K562 (cell line): Measurements from ENCODE around the gene MTO1. TPM values are rescaled to one million over a fixed set of nuclear protein-coding genes. Genes with fewer than 3 reads are reported as not detected.

Source experiments
- EGR1 ChIP-seq: fragments of 450-650 bp; conservative IDR thresholded peaks from 2 replicates; pipeline ENCODE4 v1.6.1; 2017; ENCODE audit warnings: mild to moderate bottlenecking
- ETV1 ChIP-seq: fragments of 450-650 bp; conservative IDR thresholded peaks from 2 replicates; pipeline ENCODE4 v1.6.1; 2016; ENCODE audit warnings: missing genetic modification characterization, control low read depth, low read depth, missing compliant biosample characterization
- FOXJ2 ChIP-seq: fragments of 200-800 bp; sonication (Bioruptor generic); IDR thresholded peaks from 2 replicates; pipeline ENCODE4 v1.6.1; 2016; ENCODE audit warnings: missing genetic modification characterization, missing compliant biosample characterization
- NFIX ChIP-seq: fragments of 250-450 bp; sonication (Bioruptor Pico); IDR thresholded peaks from 2 replicates; pipeline ENCODE4 v1.4.0; 2020; ENCODE audit warnings: low read depth, mild to moderate bottlenecking, moderate library complexity
- RFX5 ChIP-seq: IDR thresholded peaks from 2 replicates; pipeline ENCODE4 v1.6.1; 2011; ENCODE audit warnings: low read depth, mild to moderate bottlenecking, improper control_type of control experiment, low read length
- SAP30 ChIP-seq: fragments of 200-600 bp; sonication (generic); IDR thresholded peaks from 2 replicates; pipeline ENCODE4 v1.6.1; 2012; ENCODE audit warnings: borderline replicate concordance, low read depth, mild to moderate bottlenecking, moderate library complexity, low read length, control low read depth, inconsistent platforms; ENCODE audit not compliant: insufficient read depth, poor library complexity, severe bottlenecking
- SIRT6 ChIP-seq: IDR thresholded peaks from one replicate; pipeline ENCODE4 v1.6.1; 2012; ENCODE audit warnings: low read depth, mild to moderate bottlenecking, control low read depth, inconsistent platforms, low read length, moderate library complexity
- SMAD2 ChIP-seq: fragments of 150-350 bp; IDR thresholded peaks from 2 replicates; pipeline ENCODE4 v1.6.1; 2014; ENCODE audit warnings: low read depth, mild to moderate bottlenecking, low read length
- SMARCE1 ChIP-seq: fragments of 450-650 bp; IDR thresholded peaks from 2 replicates; pipeline ENCODE4 v1.7.1; 2016; ENCODE audit warnings: mild to moderate bottlenecking
- SOX6 ChIP-seq: fragments of 450-650 bp; IDR thresholded peaks from 2 replicates; pipeline ENCODE4 v1.6.1; 2014; ENCODE audit warnings: mild to moderate bottlenecking
- SREBF1 ChIP-seq: fragments of 150-350 bp; IDR thresholded peaks from 2 replicates; pipeline ENCODE4 v1.6.1; 2014; ENCODE audit warnings: antibody characterized with exemption, low read depth, low read length, borderline replicate concordance
- TARDBP ChIP-seq: fragments of 450-650 bp; IDR thresholded peaks from 2 replicates; pipeline ENCODE4 v1.6.1; 2016
- TCF7L2 ChIP-seq: fragments of 150-350 bp; IDR thresholded peaks from 2 replicates; pipeline ENCODE4 v1.6.1; 2016; ENCODE audit warnings: low read depth, mild to moderate bottlenecking, low read length, moderate library complexity
- TEAD1 ChIP-seq, 2 experiments: fragments of 450-650 bp in 1 of 2; sonication (generic) in 1 of 2; formaldehyde crosslinking; IDR thresholded peaks; 2 replicates each; pipeline versions ENCODE4 v1.4.0 to v1.8.0; 2020 to 2022; ENCODE audit warnings: mild to moderate bottlenecking in 2 of 2, missing genetic modification reagents in 1 of 2
- TEAD2 ChIP-seq: fragments of 450-650 bp; IDR thresholded peaks from 2 replicates; pipeline ENCODE4 v1.6.1; 2016; ENCODE audit warnings: missing genetic modification characterization, control low read depth, missing compliant biosample characterization
- ZEB2 ChIP-seq: fragments of 450-650 bp; IDR thresholded peaks from 2 replicates; pipeline ENCODE4 v1.6.1; 2016
- ZNF518B ChIP-seq: fragments of 250-450 bp; sonication (Bioruptor Pico); IDR thresholded peaks from 2 replicates; pipeline ENCODE4 v1.5.0; 2021; ENCODE audit warnings: mild to moderate bottlenecking, moderate library complexity
- polyA plus RNA-seq, 8 experiments: library from polyadenylated mRNA; depleted of rRNA in 4 of 8; stranded (reverse) in 5 of 8; unstranded in 3 of 8; fragments of >200 nt; fragmentation: Nextera tagmentation in 2 of 8; fragmentation: Illumina TruSeq in 1 of 8; extraction: Ambion mirVana in 2 of 8; extraction: Trizol in 1 of 8; gene quantifications; 2 replicates each; pipeline versions ENCODE4 v1.2.1 to v1.2.3, GENCODE V29; 2011 to 2014; ENCODE audit warnings: inconsistent platforms in 1 of 8, missing spikeins in 1 of 8
- total RNA-seq, 7 experiments: library from RNA; depleted of rRNA in 6 of 7; stranded (reverse); fragments of >200 nt in 6 of 7; fragmentation: Illumina TruSeq in 2 of 7; extraction: Trizol in 2 of 7; gene quantifications; 2 replicates each; pipeline versions ENCODE4 v1.2.1 to v1.2.3, GENCODE V29; 2011 to 2021; ENCODE audit warnings: low replicate concordance in 1 of 7
- TF ChIP-seq, protein P1 (sequence below): fragments of 250-450 bp; sonication (Bioruptor Pico); IDR thresholded peaks from 2 replicates; pipeline ENCODE4 v1.8.0; 2022; ENCODE audit warnings: moderate library complexity, mild to moderate bottlenecking, inconsistent platforms
- TF ChIP-seq, protein P2 (sequence below), 2 experiments: fragments of 450-650 bp in 1 of 2; IDR thresholded peaks; 2 replicates each; pipeline ENCODE4 v1.6.1; 2011 to 2017; ENCODE audit warnings: low read depth in 2 of 2, antibody characterized with exemption in 1 of 2, borderline replicate concordance in 1 of 2, low read length in 1 of 2, mild to moderate bottlenecking in 1 of 2, mixed read lengths in 1 of 2; ENCODE audit not compliant: control insufficient read depth in 1 of 2

The MTO1 gene
- total and polyA plus RNA-seq, 9 of the 15 experiments (the other 6 are each of a cell fraction or from before 2014, with no cell fraction given), result 33.4 to 62.3 (median 50.6) TPM

GRCh38 chr6:73520688-73521350 lies 59.3 kb downstream of the MTO1 start, which contains the start of gene EEF1A1 (continued):
- TF ChIP-seq, protein P1, sequence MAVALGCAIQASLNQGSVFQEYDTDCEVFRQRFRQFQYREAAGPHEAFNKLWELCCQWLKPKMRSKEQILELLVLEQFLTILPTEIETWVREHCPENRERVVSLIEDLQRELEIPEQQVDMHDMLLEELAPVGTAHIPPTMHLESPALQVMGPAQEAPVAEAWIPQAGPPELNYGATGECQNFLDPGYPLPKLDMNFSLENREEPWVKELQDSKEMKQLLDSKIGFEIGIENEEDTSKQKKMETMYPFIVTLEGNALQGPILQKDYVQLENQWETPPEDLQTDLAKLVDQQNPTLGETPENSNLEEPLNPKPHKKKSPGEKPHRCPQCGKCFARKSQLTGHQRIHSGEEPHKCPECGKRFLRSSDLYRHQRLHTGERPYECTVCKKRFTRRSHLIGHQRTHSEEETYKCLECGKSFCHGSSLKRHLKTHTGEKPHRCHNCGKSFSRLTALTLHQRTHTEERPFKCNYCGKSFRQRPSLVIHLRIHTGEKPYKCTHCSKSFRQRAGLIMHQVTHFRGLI (CRISPR knock-in tag), result peak; percentile 17; the same call in 1 of the 2 replicates
- TF ChIP-seq SREBF1, result no peak
- peak; percentile 72 for TF ChIP-seq SAP30
- no peak; a peak in 1 of 4 replicates for TF ChIP-seq TEAD1 (CRISPR knock-in tag; IDR thresholded peaks at IDR 0.05)
- TF ChIP-seq SOX6, result peak; percentile 41; the same call in 1 of the 2 replicates
- TF ChIP-seq, protein P2, sequence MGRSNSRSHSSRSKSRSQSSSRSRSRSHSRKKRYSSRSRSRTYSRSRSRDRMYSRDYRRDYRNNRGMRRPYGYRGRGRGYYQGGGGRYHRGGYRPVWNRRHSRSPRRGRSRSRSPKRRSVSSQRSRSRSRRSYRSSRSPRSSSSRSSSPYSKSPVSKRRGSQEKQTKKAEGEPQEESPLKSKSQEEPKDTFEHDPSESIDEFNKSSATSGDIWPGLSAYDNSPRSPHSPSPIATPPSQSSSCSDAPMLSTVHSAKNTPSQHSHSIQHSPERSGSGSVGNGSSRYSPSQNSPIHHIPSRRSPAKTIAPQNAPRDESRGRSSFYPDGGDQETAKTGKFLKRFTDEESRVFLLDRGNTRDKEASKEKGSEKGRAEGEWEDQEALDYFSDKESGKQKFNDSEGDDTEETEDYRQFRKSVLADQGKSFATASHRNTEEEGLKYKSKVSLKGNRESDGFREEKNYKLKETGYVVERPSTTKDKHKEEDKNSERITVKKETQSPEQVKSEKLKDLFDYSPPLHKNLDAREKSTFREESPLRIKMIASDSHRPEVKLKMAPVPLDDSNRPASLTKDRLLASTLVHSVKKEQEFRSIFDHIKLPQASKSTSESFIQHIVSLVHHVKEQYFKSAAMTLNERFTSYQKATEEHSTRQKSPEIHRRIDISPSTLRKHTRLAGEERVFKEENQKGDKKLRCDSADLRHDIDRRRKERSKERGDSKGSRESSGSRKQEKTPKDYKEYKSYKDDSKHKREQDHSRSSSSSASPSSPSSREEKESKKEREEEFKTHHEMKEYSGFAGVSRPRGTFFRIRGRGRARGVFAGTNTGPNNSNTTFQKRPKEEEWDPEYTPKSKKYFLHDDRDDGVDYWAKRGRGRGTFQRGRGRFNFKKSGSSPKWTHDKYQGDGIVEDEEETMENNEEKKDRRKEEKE (IDR thresholded peaks at IDR 0.05; ENCODE audit: borderline replicate concordance in 1 of 2, control insufficient read depth in 1 of 2, low read depth in 2 of 2, low read length in 1 of 2), result peak in 1 of 2 experiments; percentile 74; a peak in 1 of 4 replicates
- TF ChIP-seq SMARCE1, result peak; percentile 7; the same call in 1 of the 2 replicates
- no peak for TF ChIP-seq SIRT6
- TF ChIP-seq TARDBP, result 0 out of 2 replicates have a peak, but pooled peaks have one; percentile 85
- TF ChIP-seq EGR1, result peak; percentile 98
- TF ChIP-seq TEAD2, result no peak
- TF ChIP-seq ZEB2, result no peak
- no peak for TF ChIP-seq ETV1
- TF ChIP-seq NFIX, result no peak
- no peak for TF ChIP-seq ZNF518B (CRISPR knock-in tag)
- peak; percentile 33; the same call in 1 of the 2 replicates for TF ChIP-seq RFX5
- TF ChIP-seq TCF7L2, result no peak
- TF ChIP-seq FOXJ2, result peak; percentile 82; the same call in 1 of the 2 replicates
- no peak for TF ChIP-seq SMAD2
